T47D (cell line): ENCODE measurements around the gene ZNF175.

Experiments used
- DNase-seq, 2 experiments: peaks; one replicate each; pipeline versions ENCODE4 v3.0.0 to v3.0.0-alpha.2; 2011 to 2012; ENCODE audit warnings: low read depth in 1 of 2, low spot score in 1 of 2
- JUND ChIP-seq: IDR thresholded peaks from 2 replicates; pipeline ENCODE4 v1.6.1; 2012; ENCODE audit warnings: low read depth
- in situ Hi-C: cut with HindIII; loops from 2 replicates; pipeline ENCODE4 v1.10.0; 2016; ENCODE audit warnings: low sequenced_read_pairs, low pct_unique_long_range_greater_than_20kb

Gene ZNF175

GRCh38 chr19:51632126-51632525 lies 61.0 kb downstream of the ZNF175 start:
- in situ Hi-C loops, result no loop called here
- TF ChIP-seq JUND, result peak; percentile 50; the same call in 1 of the 2 replicates
- DNase-seq, result peak in 1 of 2 experiments; percentile 71

DNA sequence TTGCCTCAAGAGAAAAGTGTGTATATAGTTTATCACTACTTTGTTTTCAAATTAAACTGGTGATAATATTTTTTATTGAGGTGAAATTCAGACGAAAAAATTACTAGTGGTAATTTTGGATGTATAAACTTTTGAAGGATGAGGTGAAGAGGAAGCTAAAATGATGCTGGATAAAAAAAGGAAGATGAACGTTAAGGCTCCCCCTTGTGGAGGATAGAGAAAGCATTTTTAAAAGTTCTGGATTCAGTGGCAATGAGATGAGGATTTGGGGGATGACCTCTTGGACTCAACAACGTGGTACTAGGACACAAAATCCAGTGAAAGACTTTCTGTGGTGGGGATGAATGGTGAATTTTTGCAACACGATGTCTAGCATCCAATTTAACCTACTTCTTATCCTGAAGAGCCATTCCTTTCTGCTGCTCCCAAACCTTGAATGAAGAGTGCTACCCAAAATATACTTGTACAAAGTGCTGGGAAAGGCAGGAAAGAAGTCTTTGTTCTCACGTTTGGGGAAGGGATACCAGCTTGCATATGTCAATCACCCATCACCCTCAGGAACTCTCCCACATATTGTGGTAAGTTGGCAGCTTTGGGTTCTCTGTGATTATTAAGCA lies 66.4 kb downstream of the ZNF175 start:
- TF ChIP-seq JUND, result no peak
- peak in 1 of 2 experiments; percentile 40 for DNase-seq
- in situ Hi-C loops, result no loop called here

DNA sequence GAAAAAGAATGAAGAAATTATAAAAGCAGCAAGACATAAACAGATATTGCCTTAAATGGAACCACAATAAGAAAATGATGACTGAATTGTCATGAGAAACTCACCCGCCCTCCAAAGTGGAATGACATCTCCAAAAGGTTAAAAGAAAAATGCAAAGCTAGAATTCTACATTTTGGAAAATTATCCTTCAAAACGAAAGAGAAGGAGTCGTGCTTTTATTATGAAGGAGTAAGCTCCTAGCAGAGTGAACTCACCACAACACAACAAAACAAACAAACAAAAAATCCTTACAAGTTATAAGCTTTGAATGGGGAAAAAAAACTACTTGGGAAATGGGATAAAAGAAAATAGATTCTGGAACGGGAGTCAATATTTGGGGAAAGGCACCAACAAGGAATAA lies 68.8 kb downstream of the ZNF175 start:
- DNase-seq, result no peak
- TF ChIP-seq JUND, result no peak
- in situ Hi-C loops, result no loop called here

- in situ Hi-C loops, result no loop called here
- no peak for DNase-seq
- no peak for TF ChIP-seq JUND
These were observed 69.3 kb downstream of the ZNF175 start for GRCh38 chr19:51640386-51640785.

- no peak for TF ChIP-seq JUND
- DNase-seq, result no peak
- in situ Hi-C loops, result no loop called here
These were observed 70.6 kb downstream of the ZNF175 start for GRCh38 chr19:51641648-51642047.
